CD4-positive, alpha-beta T cell (primary cell): ENCODE measurements around the gene ATP23. TPM values are rescaled to one million over a fixed set of nuclear protein-coding genes. Genes with fewer than 3 reads are reported as not detected.

Experiments used
- ATAC-seq: fragments of 200-7000 bp; cut with Tn5 transposase; one replicate; pipeline ENCODE4 v1.10.0; 2022; ENCODE audit warnings: mild to moderate bottlenecking; ENCODE audit not compliant: poor library complexity
- CTCF ChIA-PET: fragments of 350-600 bp; sonication (Branson Sonifier 250); formaldehyde crosslinking; loops from one replicate; lab custom pipeline; 2021; ENCODE audit warnings: antibody characterized with exemption, inconsistent platforms; lab: Charles Lee
- POLR2A ChIA-PET: fragments of 350-600 bp; sonication (Branson Sonifier 250); formaldehyde crosslinking; loops from one replicate; lab custom pipeline; 2021; ENCODE audit warnings: antibody characterized with exemption, inconsistent platforms; lab: Charles Lee
- DNase-seq, 14 experiments: peaks; one replicate each; pipeline ENCODE4 v3.0.0-alpha.2; 2013 to 2020; ENCODE audit warnings: mixed read lengths in 2 of 14
- H3K27ac ChIP-seq, 2 donors: one replicate each; pipeline versions ENCODE4 v1.5.1 to v1.7.0; 2013; ENCODE audit warnings: low read length in 2 of 2, low read depth in 1 of 2, mild to moderate bottlenecking in 1 of 2
- H3K27me3 ChIP-seq, 2 experiments: 1 replicate in 1 of 2; 2 replicates in 1 of 2; pipeline versions ENCODE4 v1.6.1 to v1.7.0; 2013; ENCODE audit warnings: low read length in 2 of 2, control low read depth in 1 of 2, mild to moderate bottlenecking in 1 of 2, moderate library complexity in 1 of 2; ENCODE audit not compliant: insufficient read depth in 2 of 2, control insufficient read depth in 1 of 2
- H3K36me3 ChIP-seq: one replicate; pipeline ENCODE4 v1.6.1; 2013; ENCODE audit warnings: low read length, control low read depth; ENCODE audit not compliant: insufficient read depth
- H3K4me1 ChIP-seq: one replicate; pipeline ENCODE4 v1.6.1; 2013; ENCODE audit warnings: low read length, control low read depth; ENCODE audit not compliant: insufficient read depth
- H3K4me3 ChIP-seq: one replicate; pipeline ENCODE4 v1.5.1; 2013; ENCODE audit warnings: mild to moderate bottlenecking, low read length, moderate library complexity
- H3K9me3 ChIP-seq, 2 experiments: 1 replicate in 1 of 2; 2 replicates in 1 of 2; pipeline versions ENCODE4 v1.6.1 to v1.7.0; 2013; ENCODE audit warnings: low read length in 2 of 2, mild to moderate bottlenecking in 2 of 2, control low read depth in 1 of 2, moderate library complexity in 1 of 2; ENCODE audit not compliant: control insufficient read depth in 1 of 2, insufficient read depth in 1 of 2
- H3K27ac Mint-ChIP-seq: one replicate; pipeline ENCODE4 v1.8.0; 2020; ENCODE audit warnings: mixed read lengths
- H3K27me3 Mint-ChIP-seq: one replicate; pipeline ENCODE4 v1.8.0; 2021; ENCODE audit warnings: mixed read lengths
- H3K36me3 Mint-ChIP-seq: one replicate; pipeline ENCODE4 v1.8.0; 2021; ENCODE audit warnings: low read depth, mixed read lengths
- H3K4me1 Mint-ChIP-seq: one replicate; pipeline ENCODE4 v1.8.0; 2021; ENCODE audit warnings: low read depth, mixed read lengths
- H3K4me3 Mint-ChIP-seq: one replicate; pipeline ENCODE4 v1.8.0; 2020; ENCODE audit warnings: mild to moderate bottlenecking, mixed read lengths
- H3K9me3 Mint-ChIP-seq: one replicate; pipeline ENCODE4 v1.8.0; 2020; ENCODE audit warnings: mixed read lengths
- intact Hi-C, 2 experiments: fragments of 100-400 bp; cut with DNase I in 1 of 2; cut with micrococcal nuclease in 1 of 2; formaldehyde crosslinking; loops; one replicate each; pipeline versions ENCODE4 v1.15.1 to v1.9.0; 2023 to 2025; cut with DNase I, micrococcal nuclease
- total RNA-seq, 174 experiments: library from RNA in 2 of 174; stranded (reverse) in 2 of 174; gene quantifications; one replicate each; pipeline ENCODE4 v1.2.3 and lab custom pipeline; 2021 to 2026
- TF ChIP-seq, protein P1 (sequence below): fragments of 200-600 bp; IDR thresholded peaks from one replicate; pipeline ENCODE4 v1.8.0; 2022; ENCODE audit warnings: antibody characterized with exemption, mild to moderate bottlenecking

ATP23 gene
- total RNA-seq, 2 experiments from 2014 or later = 5.3 to 5.6 TPM

DNA sequence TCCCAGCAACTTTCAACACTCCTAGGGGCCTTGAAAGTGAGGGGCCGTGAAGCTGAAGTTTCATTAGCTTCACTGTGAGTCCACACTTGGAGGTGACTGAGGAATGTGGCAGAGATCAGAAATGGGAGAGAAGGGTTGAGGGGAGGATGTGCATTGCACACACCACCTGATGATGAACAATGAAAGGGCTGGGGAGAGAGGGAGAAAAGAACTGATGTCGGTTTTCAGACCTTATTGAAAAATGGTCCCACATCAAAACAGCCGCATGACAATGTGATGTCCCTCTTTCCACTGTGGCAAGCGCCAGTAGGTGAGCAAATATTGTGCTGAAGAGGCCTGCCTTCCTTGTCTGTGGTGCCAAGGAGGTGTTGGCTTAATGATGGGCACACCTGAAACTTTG is 32.3 kb upstream of the ATP23 start:
- H3K9me3 Mint-ChIP-seq = no peaks in the 10 kb centered on the region
- no peak overlapping the region for H3K27ac Mint-ChIP-seq
- intact Hi-C loops = loop anchor here (5.0 kb wide), 2 partner anchors 127 to 327 kb away; partner anchors contain the start of gene TSFM (in 1 of the 2)
- CTCF ChIA-PET = no interaction called here
- H3K4me1 ChIP-seq = peaks cover 8% of the 10 kb centered on the region
- no peaks in the 10 kb centered on the region for H3K36me3 Mint-ChIP-seq
- peaks cover 14% of the 10 kb centered on the region for H3K27me3 Mint-ChIP-seq
- no peak overlapping the region for H3K27ac ChIP-seq
- DNase-seq (no peak), ATAC-seq (no peak)
- no peaks in the 10 kb centered on the region for H3K9me3 ChIP-seq
- H3K4me3 ChIP-seq = no peak overlapping the region
- H3K36me3 ChIP-seq = no peaks in the 10 kb centered on the region
- POLR2A ChIA-PET = no interaction called here
- H3K4me1 Mint-ChIP-seq = peaks cover 6% of the 10 kb centered on the region
- TF ChIP-seq, protein P1, sequence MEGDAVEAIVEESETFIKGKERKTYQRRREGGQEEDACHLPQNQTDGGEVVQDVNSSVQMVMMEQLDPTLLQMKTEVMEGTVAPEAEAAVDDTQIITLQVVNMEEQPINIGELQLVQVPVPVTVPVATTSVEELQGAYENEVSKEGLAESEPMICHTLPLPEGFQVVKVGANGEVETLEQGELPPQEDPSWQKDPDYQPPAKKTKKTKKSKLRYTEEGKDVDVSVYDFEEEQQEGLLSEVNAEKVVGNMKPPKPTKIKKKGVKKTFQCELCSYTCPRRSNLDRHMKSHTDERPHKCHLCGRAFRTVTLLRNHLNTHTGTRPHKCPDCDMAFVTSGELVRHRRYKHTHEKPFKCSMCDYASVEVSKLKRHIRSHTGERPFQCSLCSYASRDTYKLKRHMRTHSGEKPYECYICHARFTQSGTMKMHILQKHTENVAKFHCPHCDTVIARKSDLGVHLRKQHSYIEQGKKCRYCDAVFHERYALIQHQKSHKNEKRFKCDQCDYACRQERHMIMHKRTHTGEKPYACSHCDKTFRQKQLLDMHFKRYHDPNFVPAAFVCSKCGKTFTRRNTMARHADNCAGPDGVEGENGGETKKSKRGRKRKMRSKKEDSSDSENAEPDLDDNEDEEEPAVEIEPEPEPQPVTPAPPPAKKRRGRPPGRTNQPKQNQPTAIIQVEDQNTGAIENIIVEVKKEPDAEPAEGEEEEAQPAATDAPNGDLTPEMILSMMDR = no peak
- no peak overlapping the region for H3K4me3 Mint-ChIP-seq
- H3K27me3 ChIP-seq = peaks cover 0 to 2% of the 10 kb centered on the region in 2 experiments

DNA sequence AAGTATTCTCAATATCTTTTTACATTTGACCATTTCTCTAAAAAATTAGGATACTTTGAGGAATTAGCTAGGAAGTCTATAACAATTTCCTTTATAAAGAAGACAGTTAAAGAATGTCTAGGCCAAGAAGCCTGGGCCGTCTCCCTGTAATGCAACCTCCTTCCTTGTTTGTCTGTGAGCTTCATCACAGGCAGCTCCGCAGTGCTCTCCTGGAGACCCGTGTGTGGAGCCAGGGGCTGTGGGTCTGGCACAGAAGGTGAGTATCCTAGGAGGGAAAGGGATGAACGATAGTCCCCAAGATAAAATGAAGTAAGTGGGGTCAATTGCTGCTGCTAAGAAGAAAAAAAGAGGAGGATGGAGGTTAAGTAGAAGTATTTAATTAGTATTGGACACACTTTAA is 31.8 kb upstream of the ATP23 start:
- H3K27me3 Mint-ChIP-seq = peaks cover 14% of the 10 kb centered on the region
- CTCF ChIA-PET = no interaction called here
- H3K4me3 Mint-ChIP-seq = no peak overlapping the region
- Histone ChIP-seq H3K9me3 (no peaks in the 10 kb centered on the region), H3K4me3 (no peak overlapping the region), H3K36me3 (no peaks in the 10 kb centered on the region), H3K27ac (no peak overlapping the region), H3K4me1 (peaks cover 8% of the 10 kb centered on the region), H3K27me3 (peaks cover 0 to 2% of the 10 kb centered on the region in 2 experiments)
- intact Hi-C loops = loop anchor here (5.0 kb wide), 2 partner anchors 127 to 327 kb away; partner anchors contain the start of gene TSFM (in 1 of the 2)
- H3K4me1 Mint-ChIP-seq = peaks cover 6% of the 10 kb centered on the region
- no peaks in the 10 kb centered on the region for H3K9me3 Mint-ChIP-seq
- POLR2A ChIA-PET = no interaction called here
- H3K36me3 Mint-ChIP-seq = no peaks in the 10 kb centered on the region
- TF ChIP-seq, protein P1 = no peak
- ATAC-seq (no peak), DNase-seq (no peak)
- no peak overlapping the region for H3K27ac Mint-ChIP-seq

DNA sequence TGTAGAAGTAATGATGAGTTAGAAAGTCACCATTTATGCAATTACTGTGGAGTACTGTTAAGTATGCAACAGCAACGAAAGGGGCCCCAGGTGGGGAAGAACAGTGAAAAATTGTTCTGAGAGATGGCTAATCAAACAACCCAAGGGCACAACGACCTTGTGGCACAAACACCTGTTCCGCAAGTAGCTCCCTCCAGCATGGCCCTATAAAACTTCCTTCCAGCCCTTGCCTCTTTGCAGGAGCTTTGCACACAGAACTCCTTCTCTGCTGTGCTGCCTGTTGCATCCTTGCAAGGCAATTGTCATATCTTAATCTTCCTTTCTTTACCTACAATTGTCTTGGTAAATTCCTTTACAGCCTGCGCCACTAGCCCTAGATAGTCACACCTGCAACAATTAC is 23.2 kb upstream of the ATP23 start:
- DNase-seq (no peak), ATAC-seq (no peak)
- Histone ChIP-seq H3K4me1 (no peaks in the 10 kb centered on the region), H3K9me3 (no peaks in the 10 kb centered on the region), H3K36me3 (no peaks in the 10 kb centered on the region), H3K4me3 (no peak overlapping the region), H3K27ac (no peak overlapping the region), H3K27me3 (peaks cover 0 to 2% of the 10 kb centered on the region in 2 experiments)
- Mint-ChIP-seq H3K27me3 (no peaks in the 10 kb centered on the region), H3K27ac (no peak overlapping the region), H3K36me3 (no peaks in the 10 kb centered on the region), H3K9me3 (no peaks in the 10 kb centered on the region), H3K4me3 (no peak overlapping the region), H3K4me1 (no peaks in the 10 kb centered on the region)
- intact Hi-C loops = no loop called here
- POLR2A ChIA-PET = no interaction called here
- CTCF ChIA-PET = no interaction called here
- TF ChIP-seq, protein P1 = no peak
